HG03460 (cell line): ENCODE results near the gene DPH1.
A peak's percentile ranks its signal among the peaks of the same experiment; 100 is the strongest.

Experiments used
- ATAC-seq: cut with Tn5 transposase; IDR thresholded peaks from one replicate; pipeline ENCODE4 v1.9.1; 2021; ENCODE audit not compliant: unreplicated experiment

DPH1 gene

GRCh38 chr17:2076087-2076984, 46.4 kb downstream of the DPH1 start:
- ATAC-seq = no peak

GRCh38 chr17:2077040-2077439, 47.1 kb downstream of the DPH1 start:
- ATAC-seq = no peak

- no peak for ATAC-seq
Observed at GRCh38 chr17:2081564-2081963, 51.6 kb downstream of the DPH1 start.

- no peak for ATAC-seq
Observed at GRCh38 chr17:2082003-2082781, 52.2 kb downstream of the DPH1 start.

- no peak for ATAC-seq
Observed at GRCh38 chr17:2083613-2084035, 53.7 kb downstream of the DPH1 start.

GRCh38 chr17:2084036-2084765, 54.2 kb downstream of the DPH1 start:
- ATAC-seq = no peak

GRCh38 chr17:2084766-2085647, 55.1 kb downstream of the DPH1 start:
- no peak for ATAC-seq

DNA sequence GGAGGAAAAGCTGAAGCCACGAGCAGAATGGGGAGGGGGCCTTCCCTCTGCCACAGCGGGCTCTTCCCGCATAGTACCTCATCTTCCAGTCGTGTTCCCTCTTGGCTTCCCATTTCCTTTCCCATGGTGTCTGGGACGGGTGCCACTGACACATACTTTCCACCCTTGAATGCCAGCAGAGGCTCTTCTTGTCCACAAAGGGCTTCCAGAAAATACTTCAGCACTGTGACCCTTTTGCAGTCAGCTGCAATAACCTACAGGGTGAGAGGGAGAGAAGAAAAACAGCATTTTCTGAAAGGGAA, 55.6 kb downstream of the DPH1 start:
- no peak for ATAC-seq

DNA sequence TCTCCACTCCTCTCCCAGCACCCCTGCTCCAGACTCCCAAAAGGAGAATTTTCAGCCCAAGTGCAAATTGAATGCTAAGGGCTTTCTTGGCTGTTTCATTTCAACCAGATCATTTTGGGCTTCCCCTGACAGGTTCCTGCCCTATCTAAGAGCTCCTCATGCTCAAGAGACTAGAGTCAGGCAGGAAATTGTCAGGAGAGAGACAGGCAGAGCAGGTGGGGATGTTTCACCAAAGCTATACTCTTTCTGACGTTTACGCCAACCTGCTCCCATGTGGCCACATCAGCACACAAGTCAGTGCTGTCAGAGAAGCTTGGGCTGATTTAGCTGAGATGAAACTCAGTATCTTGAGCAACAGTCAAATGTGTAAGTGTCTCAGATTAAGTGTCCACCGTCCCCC, 56.4 kb downstream of the DPH1 start:
- no peak for ATAC-seq

- ATAC-seq = no peak
Observed at GRCh38 chr17:2087597-2088211, 57.8 kb downstream of the DPH1 start.

DNA sequence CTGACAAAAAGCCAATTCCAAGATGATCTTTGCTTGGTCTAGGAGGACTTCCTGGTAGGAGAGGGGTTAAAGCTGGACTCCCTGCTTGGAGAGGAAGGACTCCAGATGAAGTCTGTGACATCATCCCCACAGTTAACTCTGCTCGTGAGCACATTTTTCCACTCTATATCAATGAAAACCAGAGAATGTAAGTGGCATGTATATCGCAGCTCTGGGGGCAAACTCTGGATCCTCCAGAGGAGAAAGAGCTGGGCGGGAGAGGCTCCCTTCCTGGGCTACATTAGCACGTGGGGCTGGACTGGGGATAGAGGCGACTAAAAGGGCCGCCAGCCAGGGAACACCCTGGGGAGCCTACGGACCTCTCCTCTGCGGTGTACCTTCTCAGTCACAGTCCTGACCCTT, 59.1 kb downstream of the DPH1 start:
- peak; percentile 23 for ATAC-seq

GRCh38 chr17:2090210-2090641, 60.3 kb downstream of the DPH1 start:
- no peak for ATAC-seq

- ATAC-seq = no peak
Observed at GRCh38 chr17:2090804-2091534, 61.0 kb downstream of the DPH1 start.

GRCh38 chr17:2092253-2092652, 62.3 kb downstream of the DPH1 start:
- no peak for ATAC-seq

GRCh38 chr17:2093349-2093748, 63.4 kb downstream of the DPH1 start:
- ATAC-seq = no peak
